Activated naive CD4-positive, alpha-beta T cell treated with anti-CD3 and anti-CD28 coated beads for 36 hours (primary cell): ENCODE results near the gene GRK5. TPM values are rescaled to one million over a fixed set of nuclear protein-coding genes. Genes with fewer than 3 reads are reported as not detected.
A peak's percentile ranks its signal among the peaks of the same experiment; 100 is the strongest.

Experiments
- CTCF ChIA-PET: fragments of 350-600 bp; sonication (Branson Sonifier 250); formaldehyde crosslinking; loops from one replicate; lab custom pipeline; 2021; ENCODE audit warnings: antibody characterized with exemption; lab: Charles Lee
- DNase-seq: peaks from one replicate; pipeline ENCODE4 v3.0.0-alpha.2; 2020
- H3K27ac Mint-ChIP-seq: one replicate; pipeline ENCODE4 v1.8.0; 2021; ENCODE audit warnings: mild to moderate bottlenecking, mixed read lengths
- H3K27me3 Mint-ChIP-seq: one replicate; pipeline ENCODE4 v1.8.0; 2021; ENCODE audit warnings: low read depth, mixed read lengths
- H3K36me3 Mint-ChIP-seq: one replicate; pipeline ENCODE4 v1.8.0; 2021; ENCODE audit warnings: low read depth, mixed read lengths
- H3K4me1 Mint-ChIP-seq: one replicate; pipeline ENCODE4 v1.8.0; 2021; ENCODE audit warnings: low read depth, mixed read lengths
- H3K4me3 Mint-ChIP-seq: one replicate; pipeline ENCODE4 v1.8.0; 2021; ENCODE audit warnings: mild to moderate bottlenecking, moderate library complexity, mixed read lengths
- H3K9me3 Mint-ChIP-seq: one replicate; pipeline ENCODE4 v1.8.0; 2021; ENCODE audit warnings: mixed read lengths
- intact Hi-C: fragments of 100-400 bp; cut with micrococcal nuclease; formaldehyde crosslinking; loops from one replicate; pipeline ENCODE4 v1.15.1; 2023
- total RNA-seq, 2 experiments: library from RNA; stranded (reverse); gene quantifications; one replicate each; pipeline ENCODE4 v1.2.3, GENCODE V29; 2021

The GRK5 gene
- total RNA-seq, 2 experiments from 2014 or later, result 27.1 to 29.7 TPM

DNA sequence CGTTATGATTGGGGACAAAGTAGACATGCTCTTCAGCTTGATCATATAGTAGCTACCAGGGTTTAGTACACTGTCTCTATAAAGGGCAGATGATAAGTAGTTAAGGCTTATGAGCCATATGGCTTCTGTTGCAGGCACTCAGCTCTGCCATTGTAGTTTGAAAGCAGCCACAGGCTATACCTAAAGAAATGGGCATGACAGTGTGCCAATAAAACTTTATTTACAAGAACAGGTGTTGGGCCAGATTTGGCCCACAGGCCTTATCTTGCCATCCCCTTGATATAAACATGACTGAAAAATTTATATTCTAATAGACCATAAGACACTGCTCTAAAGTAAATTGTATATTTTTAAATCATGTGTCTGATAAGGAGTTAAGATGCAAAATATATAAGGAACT lies 36.6 kb downstream of the GRK5 start:
- Mint-ChIP-seq H3K9me3 (peaks cover 1% of the 10 kb centered on the region), H3K27ac (no peak overlapping the region), H3K4me3 (no peak overlapping the region), H3K27me3 (no peaks in the 10 kb centered on the region), H3K36me3 (no peaks in the 10 kb centered on the region), H3K4me1 (peaks cover 24% of the 10 kb centered on the region)
- CTCF ChIA-PET, result no interaction called here
- intact Hi-C loops, result no loop called here
- DNase-seq, result no peak

GRCh38 chr10:119245272-119245671 lies 37.9 kb downstream of the GRK5 start:
- Mint-ChIP-seq H3K4me3 (no peak overlapping the region), H3K4me1 (peaks cover 27% of the 10 kb centered on the region), H3K27ac (no peak overlapping the region), H3K9me3 (no peaks in the 10 kb centered on the region), H3K36me3 (no peaks in the 10 kb centered on the region), H3K27me3 (no peaks in the 10 kb centered on the region)
- intact Hi-C loops, result no loop called here
- DNase-seq, result no peak
- CTCF ChIA-PET, result interaction anchor here (0.6 kb wide), 1 partner anchor 460 kb away, joined by 3 read pairs; no protein-coding TSS in a partner anchor

DNA sequence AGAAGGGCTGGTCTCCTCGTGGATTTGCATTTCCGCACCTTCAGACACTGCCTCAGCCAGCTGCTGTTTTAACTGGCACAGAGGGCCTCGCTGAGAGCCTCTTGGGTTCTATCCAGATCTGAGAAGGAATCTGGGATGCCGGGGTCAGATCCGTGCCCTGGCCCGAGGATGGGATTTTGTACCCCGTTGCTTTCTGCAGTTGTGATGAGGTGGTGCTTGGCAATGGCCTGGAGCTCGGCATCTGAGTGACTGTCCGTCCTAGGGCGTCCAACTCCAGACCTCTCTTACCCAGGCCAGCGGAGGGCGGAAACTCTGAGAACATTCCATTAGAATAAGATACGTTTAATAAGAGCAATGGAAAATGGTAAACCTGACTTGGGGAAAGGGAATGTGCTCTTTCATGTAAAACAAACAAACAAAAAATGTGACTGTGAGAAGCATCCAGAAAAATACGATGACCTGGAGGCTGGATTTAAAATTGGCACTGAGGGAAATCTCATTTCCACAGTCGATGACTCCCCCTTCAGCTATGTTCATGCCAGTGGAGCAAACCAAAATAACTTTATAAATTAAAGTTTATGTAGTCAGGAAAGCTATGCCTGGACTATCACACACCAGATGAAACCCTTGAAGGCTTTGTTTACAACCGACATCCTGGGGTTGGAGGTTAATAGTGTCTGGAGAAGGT lies 39.6 kb downstream of the GRK5 start:
- H3K27ac Mint-ChIP-seq, result no peak overlapping the region
- intact Hi-C loops, result no loop called here
- no peak overlapping the region for H3K4me3 Mint-ChIP-seq
- H3K9me3 Mint-ChIP-seq, result no peaks in the 10 kb centered on the region
- no peak for DNase-seq
- no peaks in the 10 kb centered on the region for H3K36me3 Mint-ChIP-seq
- H3K4me1 Mint-ChIP-seq, result peaks cover 34% of the 10 kb centered on the region
- CTCF ChIA-PET, result interaction anchor here (1.0 to 1.3 kb wide), 2 partner anchors 38 to 49 kb away, joined by 3 to 4 read pairs; no protein-coding TSS in a partner anchor
- no peaks in the 10 kb centered on the region for H3K27me3 Mint-ChIP-seq

DNA sequence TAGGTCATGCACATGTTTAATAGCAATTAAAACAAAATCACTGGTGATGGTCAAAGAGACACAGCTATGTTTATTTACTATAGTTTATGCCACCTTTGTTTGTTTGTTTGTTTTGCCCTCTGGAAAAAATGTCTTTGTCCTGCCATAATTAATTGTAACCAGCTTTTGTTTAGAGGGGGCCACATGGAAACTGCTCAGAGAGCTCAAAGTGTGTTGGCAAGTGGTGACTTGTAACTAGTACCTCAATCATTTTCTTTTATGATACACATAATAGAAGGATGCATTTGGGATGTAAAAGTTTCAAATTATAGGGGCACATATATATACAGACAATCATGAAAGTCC lies 40.2 kb downstream of the GRK5 start:
- H3K36me3 Mint-ChIP-seq, result no peaks in the 10 kb centered on the region
- intact Hi-C loops, result no loop called here
- no peaks in the 10 kb centered on the region for H3K27me3 Mint-ChIP-seq
- no peak overlapping the region for H3K27ac Mint-ChIP-seq
- no peak overlapping the region for H3K4me3 Mint-ChIP-seq
- CTCF ChIA-PET, result interaction anchor here (1.0 to 1.3 kb wide), 2 partner anchors 36 to 49 kb away, joined by 3 to 4 read pairs; no protein-coding TSS in a partner anchor
- no peaks in the 10 kb centered on the region for H3K9me3 Mint-ChIP-seq
- peaks cover 31% of the 10 kb centered on the region for H3K4me1 Mint-ChIP-seq
- DNase-seq, result no peak

GRCh38 chr10:119248184-119248583 lies 40.8 kb downstream of the GRK5 start:
- H3K27ac Mint-ChIP-seq, result no peak overlapping the region

DNA sequence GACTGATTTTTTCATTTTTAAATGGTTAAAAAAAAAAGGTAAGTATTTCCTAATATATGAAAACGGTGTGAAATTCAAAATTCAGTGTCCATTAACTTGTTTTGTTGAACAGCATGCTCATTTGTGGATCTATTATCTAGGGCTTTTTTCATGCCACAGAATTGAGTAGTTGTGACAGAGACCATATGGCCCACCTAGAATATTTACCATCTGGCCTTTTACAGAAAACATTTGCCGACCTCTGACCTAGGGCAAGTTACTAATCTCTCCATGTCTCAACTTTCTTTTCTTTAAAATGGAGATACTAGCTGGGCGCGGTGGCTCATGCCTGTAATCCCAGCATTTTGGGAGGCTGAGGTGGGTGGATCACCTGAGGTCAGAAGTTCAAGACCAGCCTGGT lies 41.3 kb downstream of the GRK5 start:
- Mint-ChIP-seq H3K27me3 (no peaks in the 10 kb centered on the region), H3K4me3 (no peak overlapping the region), H3K36me3 (no peaks in the 10 kb centered on the region), H3K4me1 (peaks cover 35% of the 10 kb centered on the region), H3K9me3 (no peaks in the 10 kb centered on the region), H3K27ac (no peak overlapping the region)
- DNase-seq, result no peak
- intact Hi-C loops, result no loop called here
- CTCF ChIA-PET, result interaction anchor here (0.6 to 1.3 kb wide), 3 partner anchors 35 to 50 kb away, joined by 3 read pairs; no protein-coding TSS in a partner anchor

More at GRCh38 chr10:119248184-119248583, 40.8 kb downstream of the GRK5 start:
- Mint-ChIP-seq H3K4me1 (peaks cover 32% of the 10 kb centered on the region), H3K9me3 (no peaks in the 10 kb centered on the region), H3K4me3 (no peak overlapping the region), H3K27me3 (no peaks in the 10 kb centered on the region), H3K36me3 (no peaks in the 10 kb centered on the region)
- CTCF ChIA-PET, result interaction anchor here (1.0 to 1.3 kb wide), 2 partner anchors 36 to 39 kb away, joined by 3 read pairs; no protein-coding TSS in a partner anchor
- no peak for DNase-seq
- intact Hi-C loops, result no loop called here

DNA sequence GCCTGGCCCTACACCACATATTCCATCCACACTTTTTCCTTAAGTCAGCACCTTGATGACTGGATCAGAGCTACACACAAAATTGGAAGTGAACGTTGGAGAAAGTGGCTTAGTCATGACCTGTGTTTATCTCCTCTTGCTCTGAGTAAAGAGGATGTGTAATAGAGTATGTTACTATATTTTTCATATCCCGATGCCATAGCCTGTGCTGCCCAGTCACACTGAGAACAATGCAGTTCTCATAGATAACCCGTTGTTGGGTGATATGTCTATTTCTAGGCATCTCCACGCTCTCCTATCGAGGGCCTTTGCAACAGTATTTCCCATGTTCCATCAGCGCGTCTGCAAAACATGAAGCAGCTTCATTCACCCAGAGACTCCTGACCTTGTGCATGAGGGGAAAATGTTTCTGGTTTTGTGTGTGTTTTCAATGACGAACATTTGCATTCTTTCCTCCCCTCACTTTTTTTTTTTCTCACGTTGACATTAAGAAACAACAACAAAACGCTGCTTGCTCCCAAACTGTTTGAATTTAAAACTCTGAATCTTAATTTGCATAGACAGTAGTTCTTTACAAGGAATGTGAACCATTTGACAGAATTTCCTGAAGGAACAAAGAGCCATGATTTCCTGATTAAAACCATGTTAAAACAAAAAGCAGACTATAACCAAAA lies 43.4 kb downstream of the GRK5 start:
- H3K27me3 Mint-ChIP-seq, result no peaks in the 10 kb centered on the region
- CTCF ChIA-PET, result interaction anchor here (0.7 to 1.4 kb wide), 2 partner anchors 41 to 54 kb away, joined by 3 to 5 read pairs; no protein-coding TSS in a partner anchor
- peaks cover 50% of the 10 kb centered on the region for H3K4me1 Mint-ChIP-seq
- H3K4me3 Mint-ChIP-seq, result no peak overlapping the region
- no peaks in the 10 kb centered on the region for H3K36me3 Mint-ChIP-seq
- intact Hi-C loops, result loop anchor here (1.0 to 2.0 kb wide), 3 partner anchors 30 to 56 kb away; no protein-coding TSS in a partner anchor
- peak overlapping the region; percentile 0 for H3K27ac Mint-ChIP-seq
- DNase-seq, result peak; percentile 48
- no peaks in the 10 kb centered on the region for H3K9me3 Mint-ChIP-seq

- H3K4me3 Mint-ChIP-seq, result no peak overlapping the region
- no peaks in the 10 kb centered on the region for H3K36me3 Mint-ChIP-seq
- no peak for DNase-seq
- intact Hi-C loops, result loop anchor here (2.0 kb wide), 1 partner anchor 31 kb away; no protein-coding TSS in a partner anchor
- no peak overlapping the region for H3K27ac Mint-ChIP-seq
- H3K9me3 Mint-ChIP-seq, result no peaks in the 10 kb centered on the region
- CTCF ChIA-PET, result interaction anchor here (0.7 kb wide), 1 partner anchor 25 kb away, joined by 4 read pairs; no protein-coding TSS in a partner anchor
- H3K4me1 Mint-ChIP-seq, result peaks cover 50% of the 10 kb centered on the region
- H3K27me3 Mint-ChIP-seq, result no peaks in the 10 kb centered on the region
Measured at GRCh38 chr10:119251315-119251708, 43.9 kb downstream of the GRK5 start.

DNA sequence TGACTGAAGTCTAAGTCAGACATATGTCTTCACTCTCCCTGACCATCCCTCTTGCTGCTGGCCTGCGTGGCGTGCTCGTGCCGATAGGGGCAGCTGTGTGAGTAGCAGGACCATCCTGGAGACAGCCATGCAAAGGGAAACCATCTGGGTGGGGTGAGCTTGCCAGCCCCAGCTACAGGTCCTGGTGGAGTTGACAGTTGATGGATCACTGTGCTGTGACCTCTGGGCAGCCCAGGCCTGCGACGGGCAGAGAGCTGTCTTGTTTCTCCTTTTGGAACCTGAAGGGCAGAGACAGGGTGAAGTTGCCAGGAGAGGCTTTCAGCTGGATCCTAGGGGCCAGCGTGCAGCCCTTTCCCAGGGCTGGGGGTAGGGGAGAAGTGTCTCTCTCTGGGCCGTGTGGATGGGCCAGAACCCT lies 44.7 kb downstream of the GRK5 start:
- Mint-ChIP-seq H3K27me3 (no peaks in the 10 kb centered on the region), H3K36me3 (no peaks in the 10 kb centered on the region), H3K9me3 (no peaks in the 10 kb centered on the region), H3K27ac (peak overlapping the region; percentile 28), H3K4me3 (no peak overlapping the region), H3K4me1 (peaks cover 53% of the 10 kb centered on the region)
- DNase-seq, result no peak
- CTCF ChIA-PET, result interaction anchor here (0.7 to 0.9 kb wide), 2 partner anchors 26 to 43 kb away, joined by 4 read pairs; no protein-coding TSS in a partner anchor
- intact Hi-C loops, result no loop called here

DNA sequence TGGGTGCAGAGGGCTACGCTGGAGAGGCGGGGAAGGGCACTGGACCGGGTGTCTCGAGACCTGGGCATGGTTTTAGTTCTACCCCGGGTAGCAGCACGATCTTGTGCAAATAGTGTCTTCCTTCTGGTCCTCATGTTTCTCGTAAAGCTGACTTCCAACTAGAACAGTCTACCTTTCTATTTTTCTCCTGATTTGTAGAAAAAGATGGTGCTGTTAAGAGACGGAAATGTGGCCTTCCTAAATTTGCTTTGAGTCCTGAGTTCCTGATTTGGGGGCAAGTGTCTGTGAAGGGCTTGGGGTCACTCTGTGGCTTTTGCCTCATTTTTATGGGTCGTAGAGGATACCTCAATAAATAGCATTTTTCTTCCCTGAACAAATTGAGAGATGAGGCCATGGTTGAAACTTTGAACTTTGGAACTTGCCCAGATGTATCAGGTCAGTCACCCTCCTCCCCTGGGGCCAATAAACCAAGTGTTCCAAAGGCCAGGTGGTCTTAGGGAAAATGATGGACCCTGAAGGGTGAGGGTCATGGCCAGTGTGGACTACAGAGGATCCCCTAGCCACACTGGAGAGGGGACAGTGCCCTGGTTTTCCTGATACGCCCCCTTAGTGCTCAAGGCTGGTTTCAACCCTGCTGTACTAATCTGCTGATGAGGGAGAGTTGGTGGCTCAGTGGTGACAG lies 45.2 kb downstream of the GRK5 start:
- Mint-ChIP-seq H3K9me3 (no peaks in the 10 kb centered on the region), H3K36me3 (no peaks in the 10 kb centered on the region), H3K27me3 (no peaks in the 10 kb centered on the region), H3K27ac (no peak overlapping the region), H3K4me3 (no peak overlapping the region), H3K4me1 (peaks cover 53% of the 10 kb centered on the region)
- CTCF ChIA-PET, result interaction anchor here (0.5 to 0.9 kb wide), 2 partner anchors 44 to 48 kb away, joined by 4 to 7 read pairs; no protein-coding TSS in a partner anchor
- intact Hi-C loops, result no loop called here
- DNase-seq, result no peak

GRCh38 chr10:119253433-119254174 lies 46.2 kb downstream of the GRK5 start:
- H3K27ac Mint-ChIP-seq, result peak overlapping the region; percentile 88
- H3K4me1 Mint-ChIP-seq, result peaks cover 55% of the 10 kb centered on the region
- H3K9me3 Mint-ChIP-seq, result no peaks in the 10 kb centered on the region
- DNase-seq, result peak; percentile 82
- CTCF ChIA-PET, result interaction anchor here (0.8 to 1.4 kb wide), 2 partner anchors 9 to 47 kb away, joined by 3 to 4 read pairs; no protein-coding TSS in a partner anchor
- intact Hi-C loops, result loop anchor here (1.0 kb wide), 5 partner anchors 16 to 62 kb away; no protein-coding TSS in a partner anchor
- H3K36me3 Mint-ChIP-seq, result no peaks in the 10 kb centered on the region
- H3K27me3 Mint-ChIP-seq, result no peaks in the 10 kb centered on the region
- H3K4me3 Mint-ChIP-seq, result no peak overlapping the region
